Vagina (tissue), 2 donors: ENCODE measurements around the gene LPIN1. TPM values are rescaled to one million over a fixed set of nuclear protein-coding genes. Genes with fewer than 3 reads are reported as not detected.
A peak's percentile ranks its signal among the peaks of the same experiment; 100 is the strongest.

Experiments
- DNase-seq, 2 donors: peaks; one replicate each; pipeline ENCODE4 v3.0.0-alpha.2; 2017; ENCODE audit errors: extremely low spot score in 2 of 2
- H3K27ac ChIP-seq: fragments of 200-600 bp; sonication (generic); one replicate; pipeline ENCODE4 v1.5.1; 2019
- H3K27me3 ChIP-seq: fragments of 200-600 bp; sonication (generic); one replicate; pipeline ENCODE4 v1.5.1; 2019
- H3K36me3 ChIP-seq, 2 donors: fragments of 200-600 bp; sonication (generic); one replicate each; pipeline ENCODE4 v1.5.1; 2017 to 2019
- H3K4me1 ChIP-seq: fragments of 200-600 bp; sonication (generic); one replicate; pipeline ENCODE4 v1.5.1; 2019
- H3K4me3 ChIP-seq, 2 donors: fragments of 200-600 bp; sonication (generic); 1 replicate in 1 of 2; 2 replicates in 1 of 2; pipeline ENCODE4 v1.5.1; 2016 to 2019
- H3K9me3 ChIP-seq: fragments of 200-600 bp; sonication (generic); one replicate; pipeline ENCODE4 v1.5.1; 2019
- CTCF ChIP-seq, 3 experiments: fragments of 450-650 bp in 2 of 3; fragments of 200-600 bp in 1 of 3; sonication (generic) in 1 of 3; IDR thresholded peaks; one replicate each; pipeline ENCODE4 v1.5.1; 2017 to 2019; ENCODE audit warnings: antibody characterized with exemption in 3 of 3, mild to moderate bottlenecking in 2 of 3, moderate library complexity in 2 of 3
- POLR2A ChIP-seq, 2 donors: fragments of 450-650 bp; IDR thresholded peaks; one replicate each; pipeline ENCODE4 v1.6.1; 2017; ENCODE audit warnings: antibody characterized with exemption in 2 of 2, mild to moderate bottlenecking in 2 of 2, moderate library complexity in 2 of 2
- POLR2AphosphoS5 ChIP-seq, 2 donors: sonication (generic); formaldehyde crosslinking; IDR thresholded peaks; one replicate each; pipeline ENCODE4 v1.9.0; 2017; ENCODE audit warnings: antibody characterized with exemption in 2 of 2, mild to moderate bottlenecking in 2 of 2, low read depth in 1 of 2; ENCODE audit not compliant: insufficient read depth in 1 of 2
- intact Hi-C: fragments of 100-400 bp; cut with DNase I; formaldehyde crosslinking; loops from one replicate; pipeline ENCODE4 v1.15.1; 2023
- total RNA-seq: library from RNA; depleted of rRNA; stranded (reverse); fragments of >200 nt; gene quantifications from one replicate; pipeline ENCODE4 v1.2.3, GENCODE V29; 2016

LPIN1 gene
- total RNA-seq, 1 donor from 2014 or later, result 67.5 TPM

- peak in 1 of 2 donors; percentile 83 for DNase-seq
- Histone ChIP-seq H3K4me1 (peaks cover 65% of the 10 kb centered on the region), H3K27me3 (no peaks in the 10 kb centered on the region), H3K36me3 (no peaks in the 10 kb centered on the region), H3K9me3 (no peaks in the 10 kb centered on the region), H3K27ac (peak overlapping the region; percentile 79), H3K4me3 (peak overlapping the region; percentile 69 to 88)
- intact Hi-C loops, result no loop called here
- TF ChIP-seq POLR2AphosphoS5 (IDR thresholded peaks at IDR 0.05; ENCODE audit: insufficient read depth in 1 of 2, low read depth in 1 of 2), result peak in 1 of 2 donors; percentile 43
- TF ChIP-seq CTCF (IDR thresholded peaks at IDR 0.05), result no peak
These were observed 501 bp downstream of the LPIN1 start for GRCh38 chr2:11746807-11747459.

- H3K36me3 ChIP-seq, result no peaks in the 10 kb centered on the region
- H3K4me1 ChIP-seq, result peaks cover 72% of the 10 kb centered on the region
- no peak for TF ChIP-seq POLR2A (IDR thresholded peaks at IDR 0.05)
- no peak for TF ChIP-seq CTCF (IDR thresholded peaks at IDR 0.05)
- TF ChIP-seq POLR2AphosphoS5 (IDR thresholded peaks at IDR 0.05; ENCODE audit: insufficient read depth in 1 of 2, low read depth in 1 of 2), result no peak
- H3K27me3 ChIP-seq, result no peaks in the 10 kb centered on the region
- H3K9me3 ChIP-seq, result no peaks in the 10 kb centered on the region
- H3K4me3 ChIP-seq, result peak overlapping the region; percentile 69 to 88
- peak overlapping the region; percentile 9 for H3K27ac ChIP-seq
- intact Hi-C loops, result no loop called here
- DNase-seq, result peak in 1 of 2 donors; percentile 87
These were observed 1.8 kb downstream of the LPIN1 start for GRCh38 chr2:11748018-11748860.

GRCh38 chr2:11748861-11749645 is 2.6 kb downstream of the LPIN1 start:
- no peak for DNase-seq
- TF ChIP-seq POLR2AphosphoS5 (IDR thresholded peaks at IDR 0.05; ENCODE audit: insufficient read depth in 1 of 2, low read depth in 1 of 2), result no peak
- peak overlapping the region in 1 of 2 donors; percentile 69 for H3K4me3 ChIP-seq
- no peaks in the 10 kb centered on the region for H3K36me3 ChIP-seq
- peaks cover 81% of the 10 kb centered on the region for H3K4me1 ChIP-seq
- no peaks in the 10 kb centered on the region for H3K9me3 ChIP-seq
- intact Hi-C loops, result no loop called here
- H3K27me3 ChIP-seq, result no peaks in the 10 kb centered on the region
- H3K27ac ChIP-seq, result peak overlapping the region; percentile 25

- no peak for DNase-seq
- H3K27ac ChIP-seq, result peak overlapping the region; percentile 25
- no peaks in the 10 kb centered on the region for H3K27me3 ChIP-seq
- TF ChIP-seq CTCF (IDR thresholded peaks at IDR 0.05) (no peak), POLR2AphosphoS5 (IDR thresholded peaks at IDR 0.05; ENCODE audit: insufficient read depth in 1 of 2, low read depth in 1 of 2) (no peak), POLR2A (IDR thresholded peaks at IDR 0.05) (no peak)
- no peaks in the 10 kb centered on the region for H3K9me3 ChIP-seq
- H3K36me3 ChIP-seq, result no peaks in the 10 kb centered on the region
- H3K4me1 ChIP-seq, result peaks cover 81% of the 10 kb centered on the region
- H3K4me3 ChIP-seq, result no peak overlapping the region
- intact Hi-C loops, result no loop called here
These were observed 3.4 kb downstream of the LPIN1 start for GRCh38 chr2:11749646-11750349.

- intact Hi-C loops, result no loop called here
- no peak for TF ChIP-seq CTCF (IDR thresholded peaks at IDR 0.05)
- no peak for TF ChIP-seq POLR2A (IDR thresholded peaks at IDR 0.05)
- TF ChIP-seq POLR2AphosphoS5 (IDR thresholded peaks at IDR 0.05; ENCODE audit: insufficient read depth in 1 of 2, low read depth in 1 of 2), result no peak
- Histone ChIP-seq H3K36me3 (no peaks in the 10 kb centered on the region), H3K4me3 (no peak overlapping the region), H3K27ac (peak overlapping the region; percentile 25), H3K4me1 (peaks cover 75% of the 10 kb centered on the region), H3K27me3 (no peaks in the 10 kb centered on the region), H3K9me3 (no peaks in the 10 kb centered on the region)
- DNase-seq, result no peak
These were observed 4.0 kb downstream of the LPIN1 start for GRCh38 chr2:11750422-11750821.
